Tibial nerve (tissue), 4 donors: ENCODE results near the gene RASIP1. TPM values are rescaled to one million over a fixed set of nuclear protein-coding genes. Genes with fewer than 3 reads are reported as not detected.

Source experiments
- DNase-seq, 2 donors: peaks; one replicate each; pipeline ENCODE4 v3.0.0-alpha.2; 2019; ENCODE audit warnings: low spot score in 2 of 2
- H3K27ac ChIP-seq, 4 donors: fragments of 200-600 bp; sonication (generic) in 3 of 4; one replicate each; pipeline ENCODE4 v1.5.1; 2017 to 2019; ENCODE audit warnings: mild to moderate bottlenecking in 1 of 4
- H3K27me3 ChIP-seq, 2 donors: fragments of 200-600 bp; sonication (generic) in 1 of 2; one replicate each; pipeline versions ENCODE4 v1.5.1 to v1.6.0; 2017 to 2019
- H3K36me3 ChIP-seq, 3 donors: fragments of 200-600 bp; sonication (generic); one replicate each; pipeline ENCODE4 v1.5.1; 2018 to 2019
- H3K4me1 ChIP-seq, 4 donors: fragments of 200-600 bp; sonication (generic) in 3 of 4; one replicate each; pipeline ENCODE4 v1.5.1; 2017 to 2019
- H3K4me3 ChIP-seq, 4 donors: fragments of 200-600 bp; sonication (generic) in 3 of 4; one replicate each; pipeline ENCODE4 v1.5.1; 2017 to 2019; ENCODE audit warnings: mild to moderate bottlenecking in 1 of 4, moderate library complexity in 1 of 4
- H3K9me3 ChIP-seq, 4 donors: fragments of 200-600 bp; sonication (generic) in 3 of 4; one replicate each; pipeline ENCODE4 v1.5.1; 2017 to 2019
- EP300 ChIP-seq, 2 donors: sonication (generic); formaldehyde crosslinking; IDR thresholded peaks; one replicate each; pipeline ENCODE4 v1.6.1; 2017; ENCODE audit warnings: antibody characterized with exemption in 2 of 2, mild to moderate bottlenecking in 1 of 2
- POLR2A ChIP-seq, 2 donors: fragments of 450-650 bp; IDR thresholded peaks; one replicate each; pipeline ENCODE4 v1.6.1; 2017; ENCODE audit warnings: antibody characterized with exemption in 2 of 2, mild to moderate bottlenecking in 2 of 2, moderate library complexity in 2 of 2
- WGBS, 2 donors: methylation state at CpG; one replicate each; pipeline ENCODE4 v1.1.5; 2018; 5-methylcytosine and 5-hydroxymethylcytosine counted together
- total RNA-seq, 4 donors: library from RNA; depleted of rRNA; stranded (reverse); fragments of >200 nt; gene quantifications; one replicate each; pipeline ENCODE4 v1.1.0, GENCODE V29; 2016
- TF ChIP-seq, protein P1 (sequence below), 5 experiments: fragments of 200-600 bp in 3 of 5; fragments of 450-650 bp in 2 of 5; sonication (generic) in 3 of 5; IDR thresholded peaks; one replicate each; pipeline ENCODE4 v1.5.1; 2016 to 2019; ENCODE audit warnings: antibody characterized with exemption in 5 of 5, mild to moderate bottlenecking in 3 of 5, moderate library complexity in 2 of 5

RASIP1 gene
- total RNA-seq, 4 donors from 2014 or later, result 12.3 to 23.3 (median 19.8) TPM

DNA sequence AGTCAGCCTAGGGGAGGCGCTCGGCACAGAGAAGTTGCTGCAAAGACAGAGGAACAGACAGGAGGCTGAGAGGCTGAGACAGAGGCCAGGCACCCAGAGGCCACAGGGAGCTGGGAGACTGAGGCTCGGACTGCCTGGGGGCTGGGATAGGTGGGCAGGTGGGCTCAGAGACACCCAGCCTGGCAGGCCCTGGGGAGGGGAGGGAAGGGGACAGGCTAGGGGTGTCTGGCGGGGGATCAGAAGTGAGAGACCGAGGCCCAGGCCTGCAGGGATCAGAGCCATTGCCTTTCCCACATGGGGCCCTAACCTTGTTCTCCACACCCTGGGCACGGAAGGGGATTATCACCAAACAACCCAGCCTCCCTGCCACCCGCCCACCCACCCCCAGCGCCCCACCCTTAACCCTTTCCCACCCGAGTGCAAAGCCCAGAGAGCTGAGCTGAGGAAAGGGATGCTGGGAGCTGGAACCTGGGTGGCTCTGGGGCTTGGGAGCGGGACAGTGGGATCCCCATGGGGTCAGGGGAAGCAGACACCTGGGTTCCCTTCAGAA, 68.9 kb downstream of the RASIP1 start:
- no peak for DNase-seq
- TF ChIP-seq, protein P1, sequence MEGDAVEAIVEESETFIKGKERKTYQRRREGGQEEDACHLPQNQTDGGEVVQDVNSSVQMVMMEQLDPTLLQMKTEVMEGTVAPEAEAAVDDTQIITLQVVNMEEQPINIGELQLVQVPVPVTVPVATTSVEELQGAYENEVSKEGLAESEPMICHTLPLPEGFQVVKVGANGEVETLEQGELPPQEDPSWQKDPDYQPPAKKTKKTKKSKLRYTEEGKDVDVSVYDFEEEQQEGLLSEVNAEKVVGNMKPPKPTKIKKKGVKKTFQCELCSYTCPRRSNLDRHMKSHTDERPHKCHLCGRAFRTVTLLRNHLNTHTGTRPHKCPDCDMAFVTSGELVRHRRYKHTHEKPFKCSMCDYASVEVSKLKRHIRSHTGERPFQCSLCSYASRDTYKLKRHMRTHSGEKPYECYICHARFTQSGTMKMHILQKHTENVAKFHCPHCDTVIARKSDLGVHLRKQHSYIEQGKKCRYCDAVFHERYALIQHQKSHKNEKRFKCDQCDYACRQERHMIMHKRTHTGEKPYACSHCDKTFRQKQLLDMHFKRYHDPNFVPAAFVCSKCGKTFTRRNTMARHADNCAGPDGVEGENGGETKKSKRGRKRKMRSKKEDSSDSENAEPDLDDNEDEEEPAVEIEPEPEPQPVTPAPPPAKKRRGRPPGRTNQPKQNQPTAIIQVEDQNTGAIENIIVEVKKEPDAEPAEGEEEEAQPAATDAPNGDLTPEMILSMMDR (IDR thresholded peaks at IDR 0.05), result no peak
- TF ChIP-seq POLR2A (IDR thresholded peaks at IDR 0.05), result no peak
- Histone ChIP-seq H3K27me3 (no peaks in the 10 kb centered on the region), H3K9me3 (no peaks in the 10 kb centered on the region), H3K4me1 (peaks cover 0 to 11% (median 6%) of the 10 kb centered on the region in 4 donors), H3K36me3 (no peaks in the 10 kb centered on the region), H3K4me3 (no peak overlapping the region), H3K27ac (no peak overlapping the region)
- 61 to 68% methylated on average over 10 of the region's 10 CpGs for WGBS, 2 donors

DNA sequence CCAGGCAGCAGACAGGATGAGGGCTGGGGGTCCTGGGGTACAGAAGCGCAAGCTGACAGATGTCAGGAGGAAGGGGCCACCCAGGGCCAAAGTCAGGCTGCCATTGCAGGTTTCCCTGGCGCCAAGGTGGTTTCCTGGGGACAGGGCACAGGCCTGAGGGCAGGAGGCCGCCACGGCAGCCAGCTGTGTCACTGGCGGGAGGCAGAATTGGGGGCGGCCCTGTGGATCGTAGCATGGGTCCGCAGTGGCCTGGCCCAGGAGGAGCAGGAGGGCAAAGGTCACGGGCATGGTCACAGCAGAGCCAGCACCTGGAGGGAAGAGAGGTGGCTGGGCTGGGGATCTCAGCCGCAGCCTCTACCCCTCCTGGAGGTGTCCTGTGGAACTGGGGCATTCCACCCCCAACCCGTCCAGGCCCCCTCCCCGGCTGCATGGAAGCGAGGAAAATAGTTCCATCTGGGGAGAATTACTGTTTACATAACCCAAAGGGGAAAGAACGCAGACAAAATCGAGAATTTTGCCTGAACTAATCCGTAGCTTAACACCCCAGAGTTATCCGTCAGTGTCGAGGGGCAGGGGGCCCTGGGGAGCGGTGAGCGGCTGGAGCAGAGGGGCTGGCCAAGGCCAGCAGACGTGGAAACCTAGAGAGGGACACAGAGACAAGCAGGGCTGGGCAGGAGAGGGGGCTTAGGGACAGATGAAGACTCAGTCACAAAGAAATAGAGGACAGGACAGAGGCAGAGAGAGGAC, 69.5 kb downstream of the RASIP1 start:
- H3K4me3 ChIP-seq, result no peak overlapping the region
- DNase-seq, result no peak
- H3K27ac ChIP-seq, result no peak overlapping the region
- no peaks in the 10 kb centered on the region for H3K27me3 ChIP-seq
- H3K9me3 ChIP-seq, result no peaks in the 10 kb centered on the region
- TF ChIP-seq, protein P1 (IDR thresholded peaks at IDR 0.05), result no peak
- no peak for TF ChIP-seq EP300 (IDR thresholded peaks at IDR 0.05)
- no peak for TF ChIP-seq POLR2A (IDR thresholded peaks at IDR 0.05)
- peaks cover 0 to 10% (median 5%) of the 10 kb centered on the region in 4 donors for H3K4me1 ChIP-seq
- WGBS, 2 donors, result 73 to 77% methylated on average over 17 to 20 of the region's 21 CpGs
- no peaks in the 10 kb centered on the region for H3K36me3 ChIP-seq

Other genes starting within 250 kb of the RASIP1 start
- 1 to 10 TPM in 1 of 4 donors, under 1 TPM in 2, not detected in 1; under 0.01 to 1.8 (median 0.59) TPM for gene LMTK3, start 228.8 kb downstream of the RASIP1 start, total RNA-seq
- gene SULT2B1, start 188.4 kb downstream of the RASIP1 start, total RNA-seq, result not detected
- not detected for gene SPACA4, start 133.9 kb downstream of the RASIP1 start, total RNA-seq
- not detected for gene FAM83E, start 125.5 kb downstream of the RASIP1 start, total RNA-seq
- gene RPL18, start 121.4 kb downstream of the RASIP1 start, total RNA-seq, result 1,000 to 10,000 TPM; 2,253 to 3,141 (median 2,490) TPM
- 10 to 100 TPM; 28.0 to 34.7 (median 30.1) TPM for gene SPHK2, start 121.1 kb downstream of the RASIP1 start, total RNA-seq
- 10 to 100 TPM in 2 of 4 donors, 1 to 10 TPM in 2; 2.4 to 20.1 (median 10.1) TPM for gene DBP, start 103.2 kb downstream of the RASIP1 start, total RNA-seq
- gene CA11, start 94.4 kb downstream of the RASIP1 start, total RNA-seq, result 1 to 10 TPM; 3.1 to 5.4 (median 4.0) TPM
- 1 to 10 TPM in 3 of 4 donors, under 1 TPM in 1; 0.78 to 6.9 (median 2.2) TPM for gene NTN5, start 67.6 kb downstream of the RASIP1 start, total RNA-seq
- gene FUT2, start 44.6 kb downstream of the RASIP1 start, total RNA-seq, result under 1 TPM in 1 of 4 donors, not detected in 3; 0.44 TPM
- gene MAMSTR, start 20.9 kb downstream of the RASIP1 start, total RNA-seq, result 1 to 10 TPM; 2.7 to 7.2 (median 5.9) TPM
- gene IZUMO1, start 6.3 kb upstream of the RASIP1 start, total RNA-seq, result under 1 TPM in 2 of 4 donors, not detected in 2; 0.21 to 0.30 TPM
- 1 to 10 TPM in 3 of 4 donors, under 1 TPM in 1; 0.98 to 4.2 (median 2.4) TPM for gene FUT1, start 12.0 kb upstream of the RASIP1 start, total RNA-seq
- not detected for gene FGF21, start 14.9 kb upstream of the RASIP1 start, total RNA-seq
- gene BCAT2, start 70.4 kb upstream of the RASIP1 start, total RNA-seq, result 100 to 1,000 TPM in 1 of 4 donors, 10 to 100 TPM in 3; 75.8 to 108 (median 88.3) TPM
- gene HSD17B14, start 95.9 kb upstream of the RASIP1 start, total RNA-seq, result 10 to 100 TPM; 20.1 to 34.5 (median 26.3) TPM
- gene PLEKHA4, start 128.0 kb upstream of the RASIP1 start, total RNA-seq, result 100 to 1,000 TPM; 211 to 444 (median 282) TPM
- gene PPP1R15A, start 131.8 kb upstream of the RASIP1 start, total RNA-seq, result 100 to 1,000 TPM in 2 of 4 donors, 10 to 100 TPM in 2; 81.0 to 171 (median 101) TPM
- 1 to 10 TPM in 1 of 4 donors, under 1 TPM in 2, not detected in 1; 0.22 to 2.5 (median 0.60) TPM for gene TULP2, start 158.1 kb upstream of the RASIP1 start, total RNA-seq
- 100 to 1,000 TPM; 220 to 352 (median 287) TPM for gene NUCB1, start 159.7 kb upstream of the RASIP1 start, total RNA-seq
- gene DHDH, start 193.1 kb upstream of the RASIP1 start, total RNA-seq, result 1 to 10 TPM in 1 of 4 donors, not detected in 3; 1.2 TPM
- gene BAX, start 214.3 kb upstream of the RASIP1 start, total RNA-seq, result 10 to 100 TPM; 31.4 to 61.2 (median 38.4) TPM
- 1,000 to 10,000 TPM; 5,480 to 8,362 (median 5,857) TPM for gene FTL, start 224.7 kb upstream of the RASIP1 start, total RNA-seq